Uterus (tissue), 4 donors: ENCODE measurements around the gene TBC1D1. TPM values are rescaled to one million over a fixed set of nuclear protein-coding genes. Genes with fewer than 3 reads are reported as not detected.
A peak's percentile ranks its signal among the peaks of the same experiment; 100 is the strongest.

ENCODE experiments used
- DNase-seq, 2 donors: peaks; one replicate each; pipeline ENCODE4 v3.0.0-alpha.2; 2019 to 2020
- H3K27ac ChIP-seq, 2 donors: fragments of 200-600 bp; sonication (generic); 1 replicate in 1 of 2; 2 replicates in 1 of 2; pipeline ENCODE4 v1.5.1; 2016 to 2018
- H3K27me3 ChIP-seq, 2 donors: fragments of 200-600 bp; sonication (generic); one replicate each; pipeline ENCODE4 v1.5.1; 2018 to 2019; ENCODE audit warnings: control low read depth in 1 of 2
- H3K36me3 ChIP-seq, 2 donors: fragments of 200-600 bp; sonication (generic); one replicate each; pipeline ENCODE4 v1.5.1; 2019; ENCODE audit warnings: control low read depth in 1 of 2
- H3K4me1 ChIP-seq, 2 donors: fragments of 200-600 bp; sonication (generic); one replicate each; pipeline ENCODE4 v1.5.1; 2018 to 2019; ENCODE audit warnings: control low read depth in 1 of 2
- H3K4me3 ChIP-seq, 2 donors: fragments of 200-600 bp; sonication (generic); 1 replicate in 1 of 2; 2 replicates in 1 of 2; pipeline ENCODE4 v1.5.1; 2018 to 2019; ENCODE audit warnings: mild to moderate bottlenecking in 1 of 2
- H3K9me3 ChIP-seq, 2 donors: fragments of 200-600 bp; sonication (generic); one replicate each; pipeline ENCODE4 v1.5.1; 2019; ENCODE audit warnings: control low read depth in 1 of 2
- POLR2A ChIP-seq, 2 donors: fragments of 450-650 bp; IDR thresholded peaks; one replicate each; pipeline ENCODE4 v1.6.1; 2016; ENCODE audit warnings: antibody characterized with exemption in 2 of 2, mild to moderate bottlenecking in 1 of 2, moderate library complexity in 1 of 2
- intact Hi-C: fragments of 100-400 bp; cut with DNase I; formaldehyde crosslinking; loops from one replicate; pipeline ENCODE4 v1.15.1; 2023; ENCODE audit warnings: low total_unique reads
- total RNA-seq, 4 donors: library from RNA; depleted of rRNA in 3 of 4; stranded (reverse); fragments of >200 nt in 3 of 4; gene quantifications; one replicate each; pipeline versions ENCODE4 v1.1.0 to v1.2.4, GENCODE V29; 2014 to 2023
- TF ChIP-seq, protein P1 (sequence below), 4 experiments: fragments of 200-600 bp in 2 of 4; fragments of 450-650 bp in 2 of 4; sonication (generic) in 2 of 4; IDR thresholded peaks; one replicate each; pipeline ENCODE4 v1.5.1; 2016 to 2019; ENCODE audit warnings: antibody characterized with exemption in 4 of 4, mild to moderate bottlenecking in 2 of 4, moderate library complexity in 1 of 4
- donor health status: DM: yes; HTN: yes; CAD: no.

The TBC1D1 gene
- total RNA-seq, 4 donors from 2014 or later, result 172 to 402 (median 236) TPM

DNA sequence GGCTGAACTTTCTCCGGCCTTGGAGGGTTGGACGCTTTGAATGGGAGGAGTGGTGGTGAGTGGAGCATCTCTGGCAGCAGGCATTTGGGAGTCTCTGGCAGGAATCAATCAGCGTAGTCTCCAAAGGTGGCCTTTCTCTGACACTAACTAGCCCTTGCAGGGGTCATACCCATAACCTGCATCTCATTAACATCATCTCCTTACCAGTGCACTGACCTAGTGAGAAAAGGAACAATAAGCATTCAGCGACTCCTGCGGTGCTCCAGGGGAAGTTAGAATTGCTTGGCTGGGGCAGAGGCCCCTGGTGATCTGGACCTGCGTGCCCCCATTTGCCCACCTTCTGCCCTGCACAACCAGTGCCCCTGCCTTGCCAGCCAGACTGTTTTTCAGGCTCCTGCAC, 231.2 kb downstream of the TBC1D1 start:
- TF ChIP-seq, protein P1, sequence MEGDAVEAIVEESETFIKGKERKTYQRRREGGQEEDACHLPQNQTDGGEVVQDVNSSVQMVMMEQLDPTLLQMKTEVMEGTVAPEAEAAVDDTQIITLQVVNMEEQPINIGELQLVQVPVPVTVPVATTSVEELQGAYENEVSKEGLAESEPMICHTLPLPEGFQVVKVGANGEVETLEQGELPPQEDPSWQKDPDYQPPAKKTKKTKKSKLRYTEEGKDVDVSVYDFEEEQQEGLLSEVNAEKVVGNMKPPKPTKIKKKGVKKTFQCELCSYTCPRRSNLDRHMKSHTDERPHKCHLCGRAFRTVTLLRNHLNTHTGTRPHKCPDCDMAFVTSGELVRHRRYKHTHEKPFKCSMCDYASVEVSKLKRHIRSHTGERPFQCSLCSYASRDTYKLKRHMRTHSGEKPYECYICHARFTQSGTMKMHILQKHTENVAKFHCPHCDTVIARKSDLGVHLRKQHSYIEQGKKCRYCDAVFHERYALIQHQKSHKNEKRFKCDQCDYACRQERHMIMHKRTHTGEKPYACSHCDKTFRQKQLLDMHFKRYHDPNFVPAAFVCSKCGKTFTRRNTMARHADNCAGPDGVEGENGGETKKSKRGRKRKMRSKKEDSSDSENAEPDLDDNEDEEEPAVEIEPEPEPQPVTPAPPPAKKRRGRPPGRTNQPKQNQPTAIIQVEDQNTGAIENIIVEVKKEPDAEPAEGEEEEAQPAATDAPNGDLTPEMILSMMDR (IDR thresholded peaks at IDR 0.05), result no peak
- TF ChIP-seq POLR2A (IDR thresholded peaks at IDR 0.05), result no peak
- Histone ChIP-seq H3K9me3 (no peaks in the 10 kb centered on the region), H3K36me3 (no peaks in the 10 kb centered on the region), H3K27me3 (no peaks in the 10 kb centered on the region), H3K4me3 (no peak overlapping the region), H3K4me1 (peaks cover 0 to 19% of the 10 kb centered on the region in 2 donors), H3K27ac (peak overlapping the region; percentile 20 to 79)
- DNase-seq, result no peak
- intact Hi-C loops, result no loop called here

DNA sequence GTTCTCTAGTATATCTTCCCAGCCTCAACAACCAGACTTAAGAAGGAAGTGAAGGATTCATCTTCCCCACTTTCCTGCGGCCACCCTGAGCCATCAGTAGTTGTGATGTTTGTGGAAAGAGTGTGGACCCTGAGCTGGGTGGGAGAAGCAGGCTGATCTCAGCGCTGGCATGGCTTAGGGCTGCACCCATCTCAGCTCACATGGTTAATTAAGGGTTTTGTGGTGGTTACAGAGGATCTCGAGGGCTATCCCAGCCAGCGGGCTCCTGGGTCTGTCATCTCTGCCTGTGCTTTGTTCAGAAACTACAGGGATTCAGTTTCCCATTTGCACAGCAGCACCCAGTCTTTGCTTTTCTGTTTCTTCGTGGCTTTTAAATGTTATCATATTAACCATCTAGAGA, 232.7 kb downstream of the TBC1D1 start:
- peaks cover 0 to 18% of the 10 kb centered on the region in 2 donors for H3K4me1 ChIP-seq
- intact Hi-C loops, result no loop called here
- DNase-seq, result no peak
- H3K36me3 ChIP-seq, result no peaks in the 10 kb centered on the region
- H3K27ac ChIP-seq, result peak overlapping the region; percentile 59 to 82
- no peaks in the 10 kb centered on the region for H3K9me3 ChIP-seq
- TF ChIP-seq, protein P1 (IDR thresholded peaks at IDR 0.05), result no peak
- TF ChIP-seq POLR2A (IDR thresholded peaks at IDR 0.05), result no peak
- H3K27me3 ChIP-seq, result no peaks in the 10 kb centered on the region
- no peak overlapping the region for H3K4me3 ChIP-seq

DNA sequence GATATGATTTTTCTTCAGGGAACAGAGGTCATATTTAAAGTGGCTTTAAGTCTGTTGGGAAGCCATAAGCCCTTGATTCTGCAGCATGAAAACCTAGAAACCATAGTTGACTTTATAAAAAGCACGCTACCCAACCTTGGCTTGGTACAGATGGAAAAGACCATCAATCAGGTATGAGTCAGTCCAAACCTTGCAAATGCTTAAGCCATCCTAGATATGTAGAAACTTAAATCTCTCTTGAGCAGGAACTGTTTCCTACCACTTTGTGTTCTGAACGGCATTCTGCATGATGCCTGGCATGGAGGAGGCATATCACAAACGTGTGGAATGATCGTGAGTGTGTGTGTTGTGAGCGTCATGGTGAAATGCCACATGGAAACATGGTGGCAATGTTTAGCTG, 234.1 kb downstream of the TBC1D1 start:
- TF ChIP-seq, protein P1 (IDR thresholded peaks at IDR 0.05), result no peak
- no peaks in the 10 kb centered on the region for H3K36me3 ChIP-seq
- no peak for DNase-seq
- peaks cover 0 to 14% of the 10 kb centered on the region in 2 donors for H3K4me1 ChIP-seq
- peak overlapping the region; percentile 59 to 82 for H3K27ac ChIP-seq
- no peak overlapping the region for H3K4me3 ChIP-seq
- intact Hi-C loops, result no loop called here
- no peaks in the 10 kb centered on the region for H3K27me3 ChIP-seq
- H3K9me3 ChIP-seq, result no peaks in the 10 kb centered on the region

DNA sequence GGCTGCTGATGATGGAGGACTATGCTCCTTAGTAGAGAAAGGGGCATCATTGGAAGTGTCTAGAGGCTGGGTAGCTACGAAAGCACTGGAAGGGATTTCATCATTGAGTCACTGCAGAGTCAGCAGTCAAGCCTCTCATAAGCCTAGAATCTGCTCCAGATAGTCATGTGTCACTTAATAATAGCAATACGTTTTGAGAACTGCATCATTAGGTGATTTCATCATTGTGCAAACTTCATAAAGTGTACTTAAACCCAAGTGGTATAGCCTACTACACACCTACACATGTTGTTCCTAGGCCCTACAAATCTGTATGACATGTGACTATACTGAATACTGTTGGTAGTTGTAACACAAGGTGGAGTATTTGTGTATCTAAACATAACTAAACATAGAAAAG, 234.9 kb downstream of the TBC1D1 start:
- H3K27me3 ChIP-seq, result no peaks in the 10 kb centered on the region
- H3K36me3 ChIP-seq, result no peaks in the 10 kb centered on the region

More for the DNA sequence above, 234.9 kb downstream of the TBC1D1 start:
- no peak for DNase-seq
- Histone ChIP-seq H3K4me3 (no peak overlapping the region), H3K4me1 (peaks cover 0 to 11% of the 10 kb centered on the region in 2 donors), H3K9me3 (no peaks in the 10 kb centered on the region), H3K27ac (peak overlapping the region; percentile 59 to 82)
- TF ChIP-seq, protein P1 (IDR thresholded peaks at IDR 0.05), result no peak
- no peak for TF ChIP-seq POLR2A (IDR thresholded peaks at IDR 0.05)
- intact Hi-C loops, result no loop called here
